K562 (cell line): ENCODE results near the gene ITIH3. TPM values are rescaled to one million over a fixed set of nuclear protein-coding genes. Genes with fewer than 3 reads are reported as not detected.

Source experiments
- ATAC-seq: fragments of 200-7000 bp; cut with Tn5 transposase; 3 replicates; pipeline ENCODE4 v1.9.1; 2020; ENCODE audit warnings: moderate library complexity
- BruUV-seq: library from RNA; stranded (reverse); fragments of 400-500 nt; replicated peaks from 2 replicates; lab custom pipeline; 2021; lab: Mats Ljungman, UMichigan
- CTCF ChIA-PET: fragments of 300-600 bp; formaldehyde crosslinking; extraction: SDS; loops from one replicate; lab custom pipeline; 2021; ENCODE audit warnings: low intra/inter-chr PET ratio; lab: Yijun Ruan, JAX
- POLR2A ChIA-PET: fragments of 300-600, 350-650 bp; sonication (Branson Sonifier 250); formaldehyde crosslinking; extraction: SDS; loops from one replicate; lab custom pipeline; 2021; ENCODE audit warnings: antibody characterized with exemption, inconsistent platforms; lab: Yijun Ruan, JAX
- DNase-seq, 4 experiments: peaks; one replicate each; pipeline versions ENCODE4 v3.0.0 to v3.0.0-alpha.2; 2011 to 2018; ENCODE audit warnings: low spot score in 3 of 4, mixed read lengths in 3 of 4; ENCODE audit errors: extremely low read depth in 1 of 4
- FAIRE-seq: peaks from 2 replicates; lab custom pipeline; 2011; peaks lifted over from hg19 to GRCh38; lab: Jason Lieb, UNC
- H2AFZ ChIP-seq: 2 replicates; pipeline ENCODE4 v1.6.0; 2011; ENCODE audit warnings: low read depth, low read length, control low read depth, inconsistent platforms
- H3K27ac ChIP-seq: fragments of 200-600 bp; 3 replicates; pipeline ENCODE4 v1.8.0; 2011; ENCODE audit warnings: low read depth, mild to moderate bottlenecking, control low read depth, inconsistent platforms, low read length, moderate library complexity, mixed read lengths; ENCODE audit errors: extremely low read depth
- H3K27me3 ChIP-seq, 2 experiments: fragments of 300-600 bp in 1 of 2; 2 replicates in 1 of 2; 3 replicates in 1 of 2; pipeline versions ENCODE4 v1.6.0 to v1.8.0; 2011; ENCODE audit warnings: inconsistent platforms in 2 of 2, low read length in 2 of 2, mild to moderate bottlenecking in 1 of 2, mixed read lengths in 1 of 2, moderate library complexity in 1 of 2; ENCODE audit not compliant: control insufficient read depth in 2 of 2, insufficient read depth in 2 of 2
- H3K36me3 ChIP-seq: fragments of 300-600 bp; 3 replicates; pipeline ENCODE4 v1.8.0; 2011; ENCODE audit warnings: mild to moderate bottlenecking, low read length, inconsistent platforms; ENCODE audit not compliant: control insufficient read depth, insufficient read depth
- H3K4me1 ChIP-seq, 2 experiments: fragments of 200-600 bp in 1 of 2; replicated peaks in 1 of 2; 2 replicates in 1 of 2; 3 replicates in 1 of 2; pipeline versions ENCODE4 v1.5.1 to v1.8.0; 2011; ENCODE audit warnings: inconsistent platforms in 2 of 2, low read length in 2 of 2, mild to moderate bottlenecking in 1 of 2, mixed read lengths in 1 of 2, moderate library complexity in 1 of 2; ENCODE audit not compliant: control insufficient read depth in 2 of 2, insufficient read depth in 2 of 2
- H3K4me2 ChIP-seq: 2 replicates; pipeline ENCODE4 v1.6.1; 2011; ENCODE audit warnings: low read length, control low read depth, inconsistent platforms, mixed read lengths; ENCODE audit not compliant: insufficient read depth
- H3K4me3 ChIP-seq: fragments of 200-600 bp; sonication (generic), shearing (Covaris generic); 2 replicates; pipeline ENCODE4 v1.5.1; 2016; ENCODE audit warnings: control low read depth, inconsistent platforms
- H3K79me2 ChIP-seq: fragments of 200-600 bp; 3 replicates; pipeline ENCODE4 v1.8.0; 2011; ENCODE audit warnings: low read length, inconsistent platforms; ENCODE audit not compliant: control insufficient read depth, insufficient read depth
- H3K9ac ChIP-seq, 2 experiments: 2 replicates each; pipeline versions ENCODE4 v1.6.0 to v1.6.1; 2011; ENCODE audit warnings: low read depth in 2 of 2, low read length in 2 of 2, control low read depth in 1 of 2, inconsistent platforms in 1 of 2, mild to moderate bottlenecking in 1 of 2, mixed read lengths in 1 of 2; ENCODE audit not compliant: insufficient read depth in 1 of 2
- H3K9me1 ChIP-seq: one replicate; pipeline ENCODE4 v1.6.0; 2011; ENCODE audit warnings: inconsistent platforms, mild to moderate bottlenecking, low read length, moderate library complexity; ENCODE audit not compliant: control insufficient read depth, insufficient read depth
- H3K9me3 ChIP-seq: replicated peaks from 2 replicates; pipeline ENCODE4 v1.5.1; 2011; ENCODE audit warnings: low read depth, low read length, inconsistent platforms; ENCODE audit not compliant: control insufficient read depth, insufficient read depth
- H4K20me1 ChIP-seq: replicated peaks from 2 replicates; pipeline ENCODE4 v1.6.1; 2011; ENCODE audit warnings: low read length, inconsistent platforms, mixed read lengths; ENCODE audit not compliant: control insufficient read depth, insufficient read depth
- ELF2 ChIP-seq: fragments of 250-450 bp; sonication (Bioruptor Pico); IDR thresholded peaks from 2 replicates; pipeline ENCODE4 v1.5.0; 2021; ENCODE audit warnings: mild to moderate bottlenecking
- SMARCA4 ChIP-seq: fragments of 450-650 bp; IDR thresholded peaks from 2 replicates; pipeline ENCODE4 v1.6.1; 2016
- XRCC4 ChIP-seq: IDR thresholded peaks from one replicate; pipeline ENCODE4 v1.6.1; 2011; ENCODE audit not compliant: insufficient read depth, insufficient read length; ENCODE audit errors: extremely low read depth
- ZNF24 ChIP-seq: fragments of 450-650 bp; IDR thresholded peaks from 2 replicates; pipeline ENCODE4 v1.6.1; 2016
- ZNF274 ChIP-seq: IDR thresholded peaks from 2 replicates; pipeline ENCODE4 v1.6.1; 2011; ENCODE audit warnings: low read depth, mild to moderate bottlenecking, low read length, moderate library complexity, borderline replicate concordance
- ZNF311 ChIP-seq: fragments of 250-450 bp; sonication (Bioruptor Pico); IDR thresholded peaks from 2 replicates; pipeline ENCODE4 v1.4.0; 2020; ENCODE audit warnings: mild to moderate bottlenecking, moderate library complexity
- ZNF347 ChIP-seq: fragments of 450-650 bp; formaldehyde crosslinking; IDR thresholded peaks from 2 replicates; pipeline ENCODE4 v1.4.0; 2020; ENCODE audit warnings: low read depth, mild to moderate bottlenecking, moderate library complexity
- ZNF77 ChIP-seq: fragments of 250-450 bp; sonication (Bioruptor Pico); IDR thresholded peaks from 2 replicates; pipeline ENCODE4 v1.5.0; 2020
- WGBS: fragments of 100-300 bp; shearing (Covaris generic); methylation state at CpG from one replicate; pipeline ENCODE4 v1.1.6; 2016; ENCODE audit warnings: low coverage, mixed read lengths; ENCODE audit not compliant: insufficient coverage; ENCODE audit errors: missing lambda C conversion rate; 5-methylcytosine and 5-hydroxymethylcytosine counted together
- in situ Hi-C: fragments of 300-500 bp; cut with MboI; formaldehyde crosslinking; loops from 4 replicates; pipeline ENCODE4 v1.15.0; 2018; ENCODE audit warnings: inconsistent platforms, mixed read lengths
- intact Hi-C: fragments of 100-400 bp; cut with micrococcal nuclease; formaldehyde crosslinking; loops from 2 replicates; pipeline ENCODE4 v1.14.2; 2022
- polyA plus RNA-seq, 8 experiments: library from polyadenylated mRNA; depleted of rRNA in 4 of 8; stranded (reverse) in 5 of 8; unstranded in 3 of 8; fragments of >200 nt; fragmentation: Nextera tagmentation in 2 of 8; fragmentation: Illumina TruSeq in 1 of 8; extraction: Ambion mirVana in 2 of 8; extraction: Trizol in 1 of 8; gene quantifications; 2 replicates each; pipeline versions ENCODE4 v1.2.1 to v1.2.3, GENCODE V29; 2011 to 2014; ENCODE audit warnings: inconsistent platforms in 1 of 8, missing spikeins in 1 of 8
- total RNA-seq, 7 experiments: library from RNA; depleted of rRNA in 6 of 7; stranded (reverse); fragments of >200 nt in 6 of 7; fragmentation: Illumina TruSeq in 2 of 7; extraction: Trizol in 2 of 7; gene quantifications; 2 replicates each; pipeline versions ENCODE4 v1.2.1 to v1.2.3, GENCODE V29; 2011 to 2021; ENCODE audit warnings: low replicate concordance in 1 of 7
- TF ChIP-seq, protein P1 (sequence below): sonication (generic); formaldehyde crosslinking; IDR thresholded peaks from 2 replicates; pipeline ENCODE4 v1.8.0; 2023; ENCODE audit warnings: mild to moderate bottlenecking, missing genetic modification reagents
- TF ChIP-seq, protein P2 (sequence below): fragments of 250-450 bp; sonication (Bioruptor Pico); IDR thresholded peaks from 2 replicates; pipeline ENCODE4 v1.6.1; 2021; ENCODE audit warnings: mild to moderate bottlenecking
- TF ChIP-seq, protein P3 (sequence below): fragments of 250-450 bp; sonication (Bioruptor Pico); IDR thresholded peaks from 2 replicates; pipeline ENCODE4 v1.8.0; 2022; ENCODE audit warnings: moderate library complexity, mild to moderate bottlenecking, inconsistent platforms

ITIH3 gene
- total and polyA plus RNA-seq, 9 of the 15 experiments (the other 6 are each of a cell fraction or from before 2014, with no cell fraction given) = 0.07 to 0.35 TPM; not detected in 7

DNA sequence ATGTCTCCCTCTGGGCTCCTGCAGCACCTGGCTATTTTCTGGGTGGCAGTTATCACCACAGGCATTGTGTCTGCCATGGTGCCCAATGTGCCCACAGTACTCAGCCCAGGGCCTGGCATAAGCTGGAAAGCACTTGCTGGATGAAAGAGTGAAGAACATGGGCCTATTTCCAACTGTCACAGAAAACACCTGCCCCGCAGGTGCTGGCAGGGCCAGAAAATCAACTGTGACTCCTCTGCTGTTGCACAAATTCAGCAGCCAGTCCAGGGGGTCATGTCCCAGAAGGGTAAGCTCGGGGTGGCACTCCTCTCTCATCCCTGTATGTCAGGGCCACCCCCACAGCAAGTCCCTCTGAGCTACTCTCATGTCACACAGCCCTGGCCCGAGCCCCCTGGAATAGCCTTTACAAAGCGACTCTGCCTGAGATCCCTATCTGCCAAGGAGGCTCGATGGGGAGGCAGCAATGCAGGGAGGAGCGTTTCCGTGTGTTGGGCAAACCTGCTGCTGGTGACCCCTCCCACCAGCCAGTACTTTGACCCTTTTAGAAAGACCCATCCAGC is 16.9 kb downstream of the ITIH3 start (continued):
- TF ChIP-seq ZNF77 (CRISPR knock-in tag) (no peak), ZNF24 (no peak), ZNF347 (CRISPR knock-in tag) (no peak)
- TF ChIP-seq, all 486 proteins: peak for 0

DNA sequence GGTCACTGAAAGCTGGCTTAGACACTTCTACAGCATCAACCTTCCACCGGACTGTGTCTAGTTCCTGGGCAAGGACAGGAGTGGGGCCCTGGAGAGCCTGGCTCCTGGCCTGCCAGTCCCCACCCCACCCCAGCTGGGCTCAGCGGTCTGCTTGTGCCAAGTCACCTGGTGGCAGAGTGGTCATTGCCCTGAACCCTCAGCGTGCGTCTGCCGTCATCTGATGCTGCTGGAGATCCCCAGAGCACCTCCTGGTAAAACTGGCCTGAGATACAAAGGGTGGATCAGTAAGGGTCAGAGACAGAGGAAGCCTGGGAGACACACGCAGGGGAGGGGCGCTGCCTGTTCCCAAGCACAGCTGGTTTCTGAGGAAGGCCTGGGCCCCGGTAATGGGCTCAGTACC is 19.2 kb downstream of the ITIH3 start:
- BruUV-seq = no TSS peak
- peaks cover 0 to 60% of the 10 kb centered on the region in 2 experiments; a peak in 4 of 5 replicates for H3K27me3 ChIP-seq
- no peaks in the 10 kb centered on the region for H3K79me2 ChIP-seq
- H3K9ac ChIP-seq = no peak overlapping the region
- no peak overlapping the region for H3K27ac ChIP-seq
- in situ Hi-C loops = no loop called here
- intact Hi-C loops = no loop called here
- no peaks in the 10 kb centered on the region for H3K9me1 ChIP-seq
- 2% methylated on average over 7 of the region's 8 CpGs for WGBS
- H3K4me1 ChIP-seq = peaks cover 0 to 5% of the 10 kb centered on the region in 2 experiments; a peak in 1 of 5 replicates
- ATAC-seq = no peak
- TF ChIP-seq XRCC4 (no peak), ZNF311 (CRISPR knock-in tag) (no peak), ZNF274 (no peak), SMARCA4 (no peak), ELF2 (CRISPR knock-in tag) (no peak)
- TF ChIP-seq, protein P1, sequence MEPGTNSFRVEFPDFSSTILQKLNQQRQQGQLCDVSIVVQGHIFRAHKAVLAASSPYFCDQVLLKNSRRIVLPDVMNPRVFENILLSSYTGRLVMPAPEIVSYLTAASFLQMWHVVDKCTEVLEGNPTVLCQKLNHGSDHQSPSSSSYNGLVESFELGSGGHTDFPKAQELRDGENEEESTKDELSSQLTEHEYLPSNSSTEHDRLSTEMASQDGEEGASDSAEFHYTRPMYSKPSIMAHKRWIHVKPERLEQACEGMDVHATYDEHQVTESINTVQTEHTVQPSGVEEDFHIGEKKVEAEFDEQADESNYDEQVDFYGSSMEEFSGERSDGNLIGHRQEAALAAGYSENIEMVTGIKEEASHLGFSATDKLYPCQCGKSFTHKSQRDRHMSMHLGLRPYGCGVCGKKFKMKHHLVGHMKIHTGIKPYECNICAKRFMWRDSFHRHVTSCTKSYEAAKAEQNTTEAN = no peak
- TF ChIP-seq, protein P2, sequence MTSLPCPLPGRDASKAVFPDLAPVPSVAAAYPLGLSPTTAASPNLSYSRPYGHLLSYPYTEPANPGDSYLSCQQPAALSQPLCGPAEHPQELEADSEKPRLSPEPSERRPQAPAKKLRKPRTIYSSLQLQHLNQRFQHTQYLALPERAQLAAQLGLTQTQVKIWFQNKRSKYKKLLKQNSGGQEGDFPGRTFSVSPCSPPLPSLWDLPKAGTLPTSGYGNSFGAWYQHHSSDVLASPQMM (CRISPR knock-in tag) = no peak
- TF ChIP-seq, protein P3, sequence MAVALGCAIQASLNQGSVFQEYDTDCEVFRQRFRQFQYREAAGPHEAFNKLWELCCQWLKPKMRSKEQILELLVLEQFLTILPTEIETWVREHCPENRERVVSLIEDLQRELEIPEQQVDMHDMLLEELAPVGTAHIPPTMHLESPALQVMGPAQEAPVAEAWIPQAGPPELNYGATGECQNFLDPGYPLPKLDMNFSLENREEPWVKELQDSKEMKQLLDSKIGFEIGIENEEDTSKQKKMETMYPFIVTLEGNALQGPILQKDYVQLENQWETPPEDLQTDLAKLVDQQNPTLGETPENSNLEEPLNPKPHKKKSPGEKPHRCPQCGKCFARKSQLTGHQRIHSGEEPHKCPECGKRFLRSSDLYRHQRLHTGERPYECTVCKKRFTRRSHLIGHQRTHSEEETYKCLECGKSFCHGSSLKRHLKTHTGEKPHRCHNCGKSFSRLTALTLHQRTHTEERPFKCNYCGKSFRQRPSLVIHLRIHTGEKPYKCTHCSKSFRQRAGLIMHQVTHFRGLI (CRISPR knock-in tag) = no peak
- H3K9me3 ChIP-seq = no peaks in the 10 kb centered on the region
- DNase-seq = no peak
- CTCF ChIA-PET = no interaction called here
- no peak overlapping the region for H3K4me3 ChIP-seq
- H4K20me1 ChIP-seq = no peaks in the 10 kb centered on the region
- POLR2A ChIA-PET = no interaction called here
- no peak overlapping the region for H2AFZ ChIP-seq
- FAIRE-seq = no peak
- no peak overlapping the region for H3K4me2 ChIP-seq
- H3K36me3 ChIP-seq = no peaks in the 10 kb centered on the region
